GM19395 (cell line): ENCODE measurements around the gene FSIP1.

Source experiments
- ATAC-seq: cut with Tn5 transposase; IDR thresholded peaks from one replicate; pipeline ENCODE4 v1.9.1; 2021; ENCODE audit warnings: mild to moderate bottlenecking, moderate library complexity; ENCODE audit not compliant: unreplicated experiment

FSIP1 gene

DNA sequence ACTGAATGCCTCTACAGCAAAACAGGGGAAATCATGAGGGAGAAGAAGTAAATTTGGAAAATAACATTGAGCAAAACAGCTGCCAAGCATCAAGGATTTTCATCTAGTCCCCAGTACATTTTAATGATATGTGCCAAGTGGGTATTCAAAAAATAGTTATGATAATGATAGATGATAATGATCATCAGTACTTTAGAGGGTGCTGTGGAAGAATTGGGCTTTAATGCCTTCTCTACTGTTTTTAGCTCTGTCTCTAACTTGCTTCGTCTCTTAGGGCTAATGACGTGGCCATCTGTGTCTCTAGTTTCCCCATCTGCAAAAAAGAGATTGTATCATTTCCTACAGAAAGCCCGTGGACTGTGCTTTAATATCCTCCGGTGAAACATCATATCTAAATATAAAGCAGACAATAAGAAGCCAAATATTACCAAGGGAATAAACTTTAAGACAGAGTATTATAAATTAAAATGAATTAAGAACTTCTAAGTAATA is 10.2 kb upstream of the FSIP1 start:
- ATAC-seq: no peak

GRCh38 chr15:39792025-39792843 is 9.6 kb upstream of the FSIP1 start:
- no peak for ATAC-seq

DNA sequence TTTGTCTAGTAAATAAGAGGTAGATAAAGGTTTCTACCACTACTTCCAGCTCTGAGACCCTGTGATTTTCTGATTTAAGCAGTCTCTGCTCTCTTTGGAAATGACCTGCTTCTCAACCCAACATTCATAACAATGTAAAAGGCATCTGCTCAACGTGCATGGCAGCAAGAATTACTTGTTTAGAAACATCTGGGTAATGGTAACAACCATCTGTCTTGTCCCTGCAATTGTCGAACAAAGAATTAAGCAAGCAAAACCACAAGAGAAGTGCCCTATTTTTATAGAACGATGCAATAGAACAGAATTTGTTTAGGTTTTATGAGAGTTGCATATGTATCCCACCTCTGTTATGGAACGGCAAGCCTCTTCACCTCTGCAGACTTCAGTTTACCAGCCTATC is 7.1 kb upstream of the FSIP1 start:
- ATAC-seq: no peak

DNA sequence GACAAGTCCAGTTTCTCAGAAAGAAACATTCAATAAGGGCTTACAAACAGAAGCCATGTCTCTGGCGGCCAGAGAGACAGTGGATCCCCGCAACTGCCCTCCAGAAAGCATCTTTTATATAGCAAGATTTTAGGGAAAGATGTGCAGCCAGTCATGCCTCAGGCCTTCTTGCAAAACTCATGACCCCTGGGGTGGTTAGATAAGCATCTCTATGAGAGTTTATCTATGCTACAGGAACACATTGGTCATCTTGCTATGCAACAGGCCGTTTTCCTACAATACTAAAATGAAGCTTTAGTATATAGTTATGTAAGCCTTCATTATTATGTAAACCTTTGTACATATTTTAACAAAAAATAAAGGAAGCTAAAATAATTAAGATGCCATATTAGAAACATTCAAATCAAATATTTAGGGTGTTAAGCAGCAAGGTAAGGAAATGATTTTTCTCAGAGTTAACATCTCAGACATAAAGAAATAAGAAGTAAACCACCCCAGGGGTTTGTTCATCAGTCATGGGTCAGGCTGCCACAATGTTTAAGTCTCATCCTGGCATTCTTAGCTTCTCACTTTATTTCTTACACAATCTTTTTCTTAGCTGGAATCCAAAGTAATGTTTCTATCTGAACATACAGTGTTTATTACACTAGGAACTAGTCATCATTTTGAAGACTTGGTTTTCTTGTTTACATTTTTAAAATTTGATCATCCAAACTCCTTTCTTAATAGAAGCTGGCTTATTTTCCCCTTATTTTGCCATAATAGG is 6.3 kb upstream of the FSIP1 start:
- no peak for ATAC-seq

GRCh38 chr15:39788108-39788507 is 5.5 kb upstream of the FSIP1 start:
- ATAC-seq: no peak

GRCh38 chr15:39787479-39787878 is 4.8 kb upstream of the FSIP1 start:
- ATAC-seq: no peak

DNA sequence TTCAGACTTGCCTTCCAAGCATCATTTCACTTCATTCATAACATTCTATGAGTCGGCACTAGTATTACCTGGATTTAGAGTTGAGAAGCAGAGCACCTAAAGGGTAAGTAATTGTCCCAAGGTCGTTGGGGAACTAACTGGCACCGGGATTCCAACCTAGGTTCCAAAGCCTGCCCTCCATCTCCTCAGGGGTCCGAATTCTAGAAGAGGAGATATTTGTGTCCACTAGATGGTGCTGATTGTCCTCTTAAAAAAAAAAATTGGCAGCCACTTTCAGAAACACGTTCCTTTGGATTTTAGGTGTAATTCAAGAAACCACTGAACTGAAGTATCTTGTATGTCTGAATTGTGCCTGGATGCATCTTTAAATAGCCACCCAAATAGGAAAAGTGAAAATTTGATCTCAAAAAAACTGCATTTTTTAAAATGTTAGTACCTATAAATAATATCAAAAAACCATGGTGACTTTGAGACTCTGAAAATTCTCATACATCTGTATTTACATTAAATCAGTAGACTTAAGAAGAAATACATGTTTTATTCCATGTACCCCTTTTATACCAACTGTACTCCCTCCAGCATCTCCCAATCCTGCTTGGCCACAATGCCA is 3.9 kb upstream of the FSIP1 start:
- no peak for ATAC-seq

- no peak for ATAC-seq
These were observed 3.2 kb upstream of the FSIP1 start for GRCh38 chr15:39785841-39786240.

- no peak for ATAC-seq
These were observed 2.5 kb upstream of the FSIP1 start for GRCh38 chr15:39785139-39785538.

GRCh38 chr15:39784638-39785037 is 2.0 kb upstream of the FSIP1 start:
- no peak for ATAC-seq

DNA sequence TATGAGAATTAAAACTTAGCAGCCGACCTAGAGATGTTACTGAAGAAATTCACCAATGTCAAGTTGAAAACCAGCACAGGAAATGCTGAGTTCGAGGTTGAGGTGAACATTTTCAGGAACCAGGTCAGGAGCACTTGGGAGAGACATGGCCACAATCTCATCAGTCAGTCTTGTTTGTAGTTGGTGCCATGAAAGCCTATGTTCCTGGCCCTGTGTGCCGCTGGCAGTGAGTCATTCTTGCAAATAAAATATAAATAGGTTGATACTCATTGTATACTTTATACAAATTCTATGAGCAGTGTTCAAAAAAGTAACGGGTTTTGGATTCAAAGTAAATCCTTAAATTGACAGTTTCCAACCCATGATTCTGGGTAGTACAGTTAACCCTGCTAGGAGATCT is 1.5 kb upstream of the FSIP1 start:
- no peak for ATAC-seq

GRCh38 chr15:39783244-39783820 is 691 bp upstream of the FSIP1 start:
- ATAC-seq: no peak

DNA sequence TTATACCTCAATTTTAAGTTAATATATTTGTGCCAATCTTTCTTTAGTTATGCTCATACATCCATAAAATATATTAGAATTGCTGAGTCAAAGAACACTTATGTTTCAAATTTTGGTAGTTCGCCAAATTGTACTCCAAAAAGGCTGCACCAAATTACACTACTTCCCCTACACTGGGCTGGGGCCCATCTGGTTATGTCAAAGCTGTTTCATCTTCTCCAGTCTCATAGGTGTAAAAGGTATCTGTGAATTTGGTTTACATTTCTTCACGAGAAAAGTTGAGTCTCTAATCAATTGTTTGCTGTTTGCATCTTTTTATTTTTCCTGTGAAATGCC is 706 bp downstream of the FSIP1 start:
- ATAC-seq: no peak

- no peak for ATAC-seq
These were observed 1.3 kb downstream of the FSIP1 start for GRCh38 chr15:39781147-39781966.

DNA sequence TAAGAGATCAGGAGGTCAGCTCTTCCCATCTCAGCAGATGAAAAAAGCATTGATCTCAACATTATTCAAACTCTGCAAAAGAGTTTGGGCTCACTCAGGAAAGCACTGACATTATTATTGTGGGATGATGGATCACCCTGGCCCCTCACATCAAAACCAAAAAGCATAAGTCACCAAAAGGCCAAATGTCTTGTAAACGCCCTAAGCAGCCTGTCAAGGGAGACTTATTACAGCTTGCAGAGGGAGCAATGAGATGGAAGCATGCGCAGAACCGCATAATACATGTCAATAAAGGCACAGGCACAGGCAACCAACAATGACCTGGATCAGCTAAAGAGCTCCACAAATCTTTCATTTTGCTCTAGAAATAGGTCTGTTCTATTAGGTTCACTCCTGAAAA is 4.6 kb downstream of the FSIP1 start:
- ATAC-seq: no peak

GRCh38 chr15:39777496-39777895 is 5.1 kb downstream of the FSIP1 start:
- ATAC-seq: no peak

DNA sequence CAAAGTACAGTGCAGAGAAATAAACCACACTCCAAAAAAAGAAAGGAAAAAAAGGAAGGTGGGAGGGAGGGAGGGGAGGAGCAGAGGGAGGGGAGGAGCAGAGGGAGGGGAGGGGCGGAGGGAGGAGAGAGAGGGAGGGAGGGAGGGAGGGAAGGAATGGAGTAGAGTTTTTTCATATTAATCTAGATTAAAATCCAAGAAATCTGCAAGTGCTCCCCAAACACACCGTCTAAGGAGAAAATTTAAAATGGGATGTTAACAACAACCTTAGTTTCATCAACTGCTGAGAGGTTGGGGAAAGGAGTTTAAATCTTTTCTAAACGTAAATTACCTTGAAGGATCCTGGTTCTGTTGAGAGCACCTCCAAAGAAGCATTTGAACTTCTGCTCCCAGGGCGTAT is 6.6 kb downstream of the FSIP1 start:
- no peak for ATAC-seq

- no peak for ATAC-seq
These were observed 7.9 kb downstream of the FSIP1 start for GRCh38 chr15:39774688-39775267.

GRCh38 chr15:39770748-39771689 is 11.6 kb downstream of the FSIP1 start:
- ATAC-seq: no peak
